Panc1 (cell line): Measurements from ENCODE around the gene IVD.

Experiments
- CTCF ChIP-seq: fragments of 450-650 bp; IDR thresholded peaks from 2 replicates; pipeline ENCODE4 v1.5.1; 2017; ENCODE audit warnings: mild to moderate bottlenecking
- POLR2AphosphoS5 ChIP-seq: IDR thresholded peaks from 2 replicates; pipeline ENCODE4 v1.6.1; 2012; ENCODE audit warnings: mild to moderate bottlenecking, low read depth, low read length, moderate library complexity
- REST ChIP-seq, 2 experiments: IDR thresholded peaks; 2 replicates each; pipeline ENCODE4 v1.6.1; 2011 to 2012; ENCODE audit warnings: low read depth in 2 of 2, control low read depth in 1 of 2, low read length in 1 of 2, mild to moderate bottlenecking in 1 of 2, moderate library complexity in 1 of 2; ENCODE audit not compliant: insufficient read depth in 1 of 2
- SIN3A ChIP-seq: IDR thresholded peaks from 2 replicates; pipeline ENCODE4 v1.6.1; 2012; ENCODE audit warnings: low read depth, mild to moderate bottlenecking, low read length, moderate library complexity, borderline replicate concordance; ENCODE audit not compliant: insufficient read depth

GRCh38 chr15:40369474-40369869, 36.1 kb upstream of the IVD start:
- TF ChIP-seq CTCF (no peak), SIN3A (no peak), POLR2AphosphoS5 (no peak), REST (IDR thresholded peaks at IDR 0.05; ENCODE audit: insufficient read depth in 1 of 2, low read depth in 2 of 2, low read length in 1 of 2) (no peak)
